Mesenchymal stem cell (in vitro differentiated cells and primary cell): ENCODE results near the gene RHOBTB1.

ENCODE experiments used
- DNase-seq: peaks from one replicate; pipeline ENCODE4 v3.0.0-alpha.2; 2013
- H2AFZ ChIP-seq: one replicate; pipeline ENCODE4 v1.6.1; 2013; ENCODE audit warnings: low read depth, mild to moderate bottlenecking, control low read depth, inconsistent platforms, low read length, moderate library complexity
- H2AK5ac ChIP-seq: 2 replicates; pipeline ENCODE4 v1.6.1; 2013; ENCODE audit warnings: low read length, moderate library complexity, mild to moderate bottlenecking, inconsistent platforms; ENCODE audit not compliant: severe bottlenecking
- H2BK120ac ChIP-seq: one replicate; pipeline ENCODE4 v1.6.1; 2013; ENCODE audit warnings: low read depth, mild to moderate bottlenecking, inconsistent platforms, low read length, moderate library complexity
- H2BK12ac ChIP-seq, 2 experiments: one replicate each; pipeline ENCODE4 v1.6.1; 2013; ENCODE audit warnings: inconsistent platforms in 2 of 2, low read length in 2 of 2, mild to moderate bottlenecking in 2 of 2, moderate library complexity in 2 of 2, control low read depth in 1 of 2
- H2BK15ac ChIP-seq: one replicate; pipeline ENCODE4 v1.6.1; 2013; ENCODE audit warnings: mild to moderate bottlenecking, low read depth, inconsistent platforms; ENCODE audit not compliant: poor library complexity, severe bottlenecking
- H2BK5ac ChIP-seq: 2 replicates; pipeline ENCODE4 v1.6.1; 2013; ENCODE audit warnings: low read depth, mild to moderate bottlenecking, low read length, control low read depth, inconsistent platforms; ENCODE audit not compliant: poor library complexity, severe bottlenecking
- H3K14ac ChIP-seq, 2 experiments: one replicate each; pipeline ENCODE4 v1.6.1; 2013; ENCODE audit warnings: inconsistent platforms in 2 of 2, low read length in 2 of 2, control low read depth in 1 of 2, mild to moderate bottlenecking in 1 of 2, moderate library complexity in 1 of 2
- H3K18ac ChIP-seq, 2 experiments: one replicate each; pipeline ENCODE4 v1.6.1; 2013; ENCODE audit warnings: inconsistent platforms in 2 of 2, low read length in 2 of 2, control low read depth in 1 of 2, low read depth in 1 of 2, mild to moderate bottlenecking in 1 of 2
- H3K23ac ChIP-seq, 2 experiments: one replicate each; pipeline ENCODE4 v1.6.1; 2013; ENCODE audit warnings: inconsistent platforms in 2 of 2, low read length in 2 of 2, mild to moderate bottlenecking in 2 of 2, moderate library complexity in 2 of 2, control low read depth in 1 of 2
- H3K27ac ChIP-seq: 2 replicates; pipeline ENCODE4 v1.5.1; 2013; ENCODE audit warnings: mild to moderate bottlenecking, moderate library complexity, low read length, control low read depth, inconsistent platforms; ENCODE audit not compliant: poor library complexity, severe bottlenecking
- H3K27me3 ChIP-seq, 2 experiments: 2 replicates each; pipeline versions ENCODE4 v1.6.1 to v1.7.0; 2013; ENCODE audit warnings: low read length in 2 of 2, mild to moderate bottlenecking in 2 of 2, moderate library complexity in 2 of 2, control low read depth in 1 of 2, inconsistent platforms in 1 of 2; ENCODE audit not compliant: control insufficient read depth in 1 of 2, insufficient read depth in 1 of 2
- H3K36me3 ChIP-seq, 2 experiments: 2 replicates each; pipeline versions ENCODE4 v1.6.1 to v1.7.0; 2013; ENCODE audit warnings: low read length in 2 of 2, control low read depth in 1 of 2, inconsistent platforms in 1 of 2, low read depth in 1 of 2, mild to moderate bottlenecking in 1 of 2; ENCODE audit not compliant: insufficient read depth in 2 of 2, control insufficient read depth in 1 of 2
- H3K4ac ChIP-seq, 2 experiments: one replicate each; pipeline ENCODE4 v1.6.1; 2013; ENCODE audit warnings: inconsistent platforms in 2 of 2, low read length in 2 of 2, mild to moderate bottlenecking in 2 of 2, moderate library complexity in 2 of 2, control low read depth in 1 of 2, low read depth in 1 of 2
- H3K4me1 ChIP-seq: 2 replicates; pipeline ENCODE4 v1.6.1; 2013; ENCODE audit warnings: low read depth, low read length, control low read depth; ENCODE audit not compliant: control insufficient read depth, insufficient read depth
- H3K4me2 ChIP-seq: 2 replicates; pipeline ENCODE4 v1.6.1; 2013; ENCODE audit warnings: low read length, mild to moderate bottlenecking, inconsistent platforms; ENCODE audit not compliant: poor library complexity, severe bottlenecking
- H3K4me3 ChIP-seq, 2 experiments: 2 replicates each; pipeline versions ENCODE4 v1.5.1 to v1.7.0; 2013; ENCODE audit warnings: low read length in 2 of 2, mild to moderate bottlenecking in 2 of 2, control low read depth in 1 of 2, low read depth in 1 of 2; ENCODE audit not compliant: insufficient read depth in 1 of 2
- H3K79me1 ChIP-seq: replicated peaks from 2 replicates; pipeline ENCODE4 v1.6.1; 2013; ENCODE audit warnings: mild to moderate bottlenecking, control low read depth, low read length, inconsistent platforms; ENCODE audit not compliant: poor library complexity, severe bottlenecking
- H3K9ac ChIP-seq: 2 replicates; pipeline ENCODE4 v1.7.0; 2013; ENCODE audit warnings: mild to moderate bottlenecking, low read length, moderate library complexity
- H3K9me3 ChIP-seq: 2 replicates; pipeline ENCODE4 v1.7.0; 2013; ENCODE audit warnings: mild to moderate bottlenecking, low read length; ENCODE audit not compliant: control insufficient read depth
- H4K8ac ChIP-seq: one replicate; pipeline ENCODE4 v1.6.1; 2013; ENCODE audit warnings: inconsistent platforms, mild to moderate bottlenecking, low read length, moderate library complexity
- H4K91ac ChIP-seq: one replicate; pipeline ENCODE4 v1.6.1; 2013; ENCODE audit warnings: mild to moderate bottlenecking, low read length, inconsistent platforms
- WGBS: methylation state at CpG from one replicate; pipeline ENCODE4 v1.1.7; 2013; ENCODE audit warnings: mixed read lengths; 5-methylcytosine and 5-hydroxymethylcytosine counted together

The RHOBTB1 gene

DNA sequence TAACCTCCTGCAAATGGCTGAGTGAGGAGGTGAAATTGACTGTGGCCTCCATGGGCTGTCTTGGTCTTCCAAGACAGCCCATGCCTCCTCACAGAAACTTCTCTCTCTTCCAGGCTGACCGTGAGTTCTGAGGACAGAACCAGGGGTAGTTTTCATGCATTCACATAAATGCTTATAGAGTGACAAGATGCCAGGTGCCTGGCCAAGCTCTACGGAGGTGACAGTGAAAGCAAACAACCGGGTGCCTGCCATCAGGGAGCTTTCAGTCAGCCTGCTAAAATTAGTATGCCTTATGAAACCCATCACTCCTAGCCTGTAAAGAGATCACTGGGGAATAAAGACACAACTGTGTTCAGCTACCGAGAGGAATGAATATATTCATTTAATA, 919 bp upstream of the RHOBTB1 start:
- Histone ChIP-seq H2BK120ac (peak overlapping the region; percentile 100), H2BK15ac (peak overlapping the region; percentile 92), H3K9ac (peak overlapping the region; percentile 94), H3K4me2 (peak overlapping the region; percentile 94), H3K4me1 (peaks cover 5% of the 10 kb centered on the region), H3K4ac (peak overlapping the region; percentile 94 to 97), H2AFZ (no peak overlapping the region), H4K8ac (peak overlapping the region; percentile 99), H3K36me3 (no peaks in the 10 kb centered on the region), H3K18ac (peak overlapping the region; percentile 94 to 100), H3K9me3 (no peaks in the 10 kb centered on the region), H3K79me1 (no peaks in the 10 kb centered on the region), H2AK5ac (peak overlapping the region; percentile 86), H3K27ac (peak overlapping the region; percentile 98), H3K14ac (no peak overlapping the region), H3K4me3 (peak overlapping the region; percentile 75 to 81), H2BK5ac (peak overlapping the region; percentile 99), H3K23ac (no peak overlapping the region), H2BK12ac (peak overlapping the region; percentile 95 to 98), H4K91ac (peak overlapping the region; percentile 100), H3K27me3 (no peaks in the 10 kb centered on the region)
- no peak for DNase-seq
- WGBS = 48% methylated on average over 3 of the region's 4 CpGs

DNA sequence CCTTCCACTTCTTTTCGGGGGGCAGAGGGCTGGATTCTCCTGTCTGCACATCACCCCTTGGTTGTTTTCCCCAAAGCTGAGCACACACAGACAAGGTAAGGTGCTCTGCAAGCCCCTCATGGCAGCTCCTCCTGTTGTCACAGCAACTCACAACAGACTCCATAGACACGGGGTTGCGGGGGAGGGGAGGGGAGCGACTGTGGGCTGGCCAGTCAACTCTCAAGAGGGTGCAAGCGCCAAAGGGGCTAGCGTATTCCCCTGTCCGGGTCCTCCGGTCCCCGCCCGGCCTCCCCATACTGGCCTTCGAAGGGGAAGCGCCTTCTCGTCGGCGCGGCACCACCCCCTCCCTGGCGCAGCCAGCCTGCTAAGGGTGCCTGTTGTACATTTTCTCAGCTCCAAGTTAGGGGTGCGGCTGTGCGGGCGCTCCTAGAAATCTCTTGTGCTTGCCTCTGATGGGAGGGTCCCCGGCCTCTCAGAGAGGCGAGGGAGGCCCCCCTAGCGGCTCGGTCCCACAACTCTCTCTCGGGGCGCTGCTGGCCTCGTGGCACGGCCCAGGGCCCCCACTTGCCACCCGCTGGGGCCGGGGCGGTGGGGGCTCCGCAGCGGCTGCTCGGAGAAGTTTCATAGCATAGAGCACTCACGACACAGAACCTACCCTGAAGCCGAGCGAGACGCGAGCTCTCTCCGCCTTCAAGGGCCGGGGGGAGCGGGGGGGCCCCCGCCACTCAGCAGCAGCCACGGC, 498 bp downstream of the RHOBTB1 start:
- peak overlapping the region; percentile 100 for H4K91ac ChIP-seq
- DNase-seq = peak; percentile 87
- WGBS = under 1% methylated on average over 36 of the region's 44 CpGs

DNA sequence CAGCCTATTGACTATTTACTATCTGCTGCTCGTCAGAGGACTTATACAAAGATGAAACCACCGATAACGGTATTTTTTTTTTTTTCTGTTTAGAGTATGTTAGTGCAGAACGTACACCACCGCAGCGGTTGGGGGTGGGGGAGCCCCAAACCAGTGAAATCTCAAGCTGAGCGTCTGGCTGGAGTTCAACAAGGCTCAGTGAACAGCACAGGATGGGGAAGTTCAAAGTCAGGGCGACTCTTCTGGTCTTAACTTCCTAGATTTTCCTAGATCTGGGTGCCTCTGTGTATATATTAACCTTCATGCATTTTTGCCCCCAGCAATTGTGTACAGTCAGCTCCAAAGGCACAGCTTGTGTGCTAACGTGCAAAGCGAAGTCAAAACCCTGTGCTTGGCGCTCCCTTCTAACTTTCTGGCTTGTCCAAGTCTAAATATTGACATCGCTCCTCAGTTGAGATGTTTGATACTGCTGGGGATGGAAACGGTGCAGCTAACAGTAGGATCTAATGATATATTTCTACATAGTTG, 1.1 kb downstream of the RHOBTB1 start:
- Histone ChIP-seq H2BK12ac (peak overlapping the region; percentile 4 to 72), H2AFZ (no peak overlapping the region), H3K4ac (peak overlapping the region; percentile 92 to 94), H3K23ac (peak overlapping the region in 1 of 2 experiments; percentile 93), H3K27me3 (no peaks in the 10 kb centered on the region), H2BK5ac (peak overlapping the region; percentile 99), H3K9me3 (no peaks in the 10 kb centered on the region), H3K4me1 (peaks cover 5% of the 10 kb centered on the region), H2BK120ac (peak overlapping the region; percentile 100), H4K91ac (peak overlapping the region; percentile 100), H3K27ac (peak overlapping the region; percentile 79), H3K4me3 (peak overlapping the region; percentile 75 to 81), H2BK15ac (no peak overlapping the region), H3K14ac (peak overlapping the region; percentile 41 to 98), H3K79me1 (no peaks in the 10 kb centered on the region), H2AK5ac (peak overlapping the region; percentile 61), H3K4me2 (peak overlapping the region; percentile 94), H3K18ac (peak overlapping the region; percentile 94 to 100), H3K36me3 (no peaks in the 10 kb centered on the region), H4K8ac (peak overlapping the region; percentile 96), H3K9ac (peak overlapping the region; percentile 94)
- peak; percentile 92 for DNase-seq
- WGBS = 7% methylated on average over 10 of the region's 13 CpGs

More for the DNA sequence above, 498 bp downstream of the RHOBTB1 start:
- Histone ChIP-seq H2BK120ac (peak overlapping the region; percentile 100), H2AFZ (no peak overlapping the region), H2BK15ac (peak overlapping the region; percentile 92), H3K9me3 (no peaks in the 10 kb centered on the region), H2BK5ac (peak overlapping the region; percentile 99), H3K79me1 (no peaks in the 10 kb centered on the region), H3K4me1 (peaks cover 5% of the 10 kb centered on the region), H3K27ac (peak overlapping the region; percentile 79), H3K4me3 (peak overlapping the region; percentile 75 to 81), H3K14ac (peak overlapping the region; percentile 95 to 98), H3K4me2 (peak overlapping the region; percentile 94), H3K4ac (peak overlapping the region; percentile 92 to 94), H3K27me3 (no peaks in the 10 kb centered on the region), H4K8ac (peak overlapping the region; percentile 96), H3K23ac (peak overlapping the region; percentile 93 to 99), H3K9ac (peak overlapping the region; percentile 94), H2AK5ac (peak overlapping the region; percentile 61), H3K18ac (peak overlapping the region; percentile 94 to 100), H3K36me3 (no peaks in the 10 kb centered on the region), H2BK12ac (peak overlapping the region; percentile 4 to 5)

DNA sequence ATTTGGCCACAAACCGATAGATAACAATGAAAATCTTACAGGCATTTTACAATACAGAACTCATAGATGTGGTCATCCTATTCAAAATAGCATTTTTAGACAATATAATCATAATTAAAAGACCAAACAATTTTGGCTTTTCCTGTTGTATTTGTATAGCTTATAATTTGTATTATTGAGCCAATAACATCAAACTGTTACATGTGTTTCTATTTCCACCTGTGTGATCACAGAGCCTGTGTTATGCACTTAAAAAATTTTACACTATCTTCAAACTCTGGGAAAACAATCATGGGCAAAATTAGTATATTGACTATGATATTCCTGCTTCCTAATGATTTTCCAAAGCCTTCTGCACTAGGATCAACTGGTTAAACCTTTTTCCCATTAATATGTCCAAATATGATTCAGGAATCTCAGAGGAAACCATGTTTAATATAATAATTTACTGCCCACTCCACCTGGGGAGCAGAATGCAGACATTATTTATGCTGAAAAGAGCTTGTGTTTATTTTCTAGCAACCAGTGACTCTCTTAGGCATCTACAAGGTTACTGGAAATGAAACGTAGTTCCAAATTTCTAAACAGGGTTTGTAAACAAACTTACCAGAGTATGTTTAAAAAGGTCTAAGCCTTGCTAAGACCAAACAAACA, 1.7 kb downstream of the RHOBTB1 start:
- H4K8ac ChIP-seq = no peak overlapping the region
- no peak overlapping the region for H3K14ac ChIP-seq
- no peak overlapping the region for H2AK5ac ChIP-seq
- no peaks in the 10 kb centered on the region for H3K36me3 ChIP-seq
- DNase-seq = no peak
- no peak overlapping the region for H3K4ac ChIP-seq
- WGBS = 0% methylated on average over 1 of the region's 2 CpGs
- no peak overlapping the region for H2BK120ac ChIP-seq
- no peak overlapping the region for H2BK15ac ChIP-seq
- no peaks in the 10 kb centered on the region for H3K9me3 ChIP-seq
- H4K91ac ChIP-seq = no peak overlapping the region
- peak overlapping the region in 1 of 2 experiments; percentile 81 for H3K4me3 ChIP-seq
- H3K79me1 ChIP-seq = no peaks in the 10 kb centered on the region
- no peak overlapping the region for H2AFZ ChIP-seq
- peaks cover 5% of the 10 kb centered on the region for H3K4me1 ChIP-seq
- H3K27ac ChIP-seq = peak overlapping the region; percentile 79
- no peak overlapping the region for H3K23ac ChIP-seq
- H2BK5ac ChIP-seq = no peak overlapping the region
- H3K27me3 ChIP-seq = no peaks in the 10 kb centered on the region
- H3K18ac ChIP-seq = no peak overlapping the region
- no peak overlapping the region for H2BK12ac ChIP-seq
- H3K4me2 ChIP-seq = peak overlapping the region; percentile 94
- peak overlapping the region; percentile 94 for H3K9ac ChIP-seq
